Smooth muscle cell of bladder (primary cell): ENCODE results near the gene SLC2A5. TPM values are rescaled to one million over a fixed set of nuclear protein-coding genes. Genes with fewer than 3 reads are reported as not detected.

Experiments
- total RNA-seq: library from RNA; depleted of rRNA; stranded (reverse); fragments of >200 nt; gene quantifications from 2 replicates; pipeline ENCODE4 v1.2.3, GENCODE V29; 2014

The SLC2A5 gene, protein sequence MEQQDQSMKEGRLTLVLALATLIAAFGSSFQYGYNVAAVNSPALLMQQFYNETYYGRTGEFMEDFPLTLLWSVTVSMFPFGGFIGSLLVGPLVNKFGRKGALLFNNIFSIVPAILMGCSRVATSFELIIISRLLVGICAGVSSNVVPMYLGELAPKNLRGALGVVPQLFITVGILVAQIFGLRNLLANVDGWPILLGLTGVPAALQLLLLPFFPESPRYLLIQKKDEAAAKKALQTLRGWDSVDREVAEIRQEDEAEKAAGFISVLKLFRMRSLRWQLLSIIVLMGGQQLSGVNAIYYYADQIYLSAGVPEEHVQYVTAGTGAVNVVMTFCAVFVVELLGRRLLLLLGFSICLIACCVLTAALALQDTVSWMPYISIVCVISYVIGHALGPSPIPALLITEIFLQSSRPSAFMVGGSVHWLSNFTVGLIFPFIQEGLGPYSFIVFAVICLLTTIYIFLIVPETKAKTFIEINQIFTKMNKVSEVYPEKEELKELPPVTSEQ
- 1.4 and 10.7 TPM in 2 replicates for total RNA-seq

GRCh38 chr1:9069326-9070100, at the start of gene SLC2A5:
Gene SLC2A5, minus strand, starts transcription at chr1:9069635. Its CDS starts 99 bp downstream, at chr1:9069536.

Other genes starting within 250 kb of the SLC2A5 start
- gene ENO1, start 190.9 kb downstream of the SLC2A5 start, total RNA-seq = 1,223 and 1,322 TPM in 2 replicates
- gene CA6, start 123.8 kb downstream of the SLC2A5 start, total RNA-seq = not detected in 2 replicates
- not detected in 2 replicates for gene SLC2A7, start 43.2 kb downstream of the SLC2A5 start, total RNA-seq
- 3.0 and 5.5 TPM in 2 replicates for gene GPR157, start 59.5 kb upstream of the SLC2A5 start, total RNA-seq
- gene H6PD, start 165.1 kb upstream of the SLC2A5 start, total RNA-seq = 28.0 and 32.0 TPM in 2 replicates
- 16.6 and 33.7 TPM in 2 replicates for gene SPSB1, start 223.3 kb upstream of the SLC2A5 start, total RNA-seq